HL-60 (cell line): ENCODE results near the gene ACP7.

Source experiments
- DNase-seq, 2 experiments: peaks; one replicate each; pipeline ENCODE4 v3.0.0-alpha.2; 2010 to 2020; ENCODE audit warnings: low read depth in 1 of 2, low spot score in 1 of 2
- H3K27ac ChIP-seq: fragments of 250-450 bp; sonication (Bioruptor Pico); replicated peaks from 2 replicates; pipeline ENCODE4 v1.5.1; 2020; ENCODE audit warnings: mild to moderate bottlenecking, moderate library complexity
- H3K27me3 ChIP-seq: fragments of 250-450 bp; sonication (Bioruptor Pico); 2 replicates; pipeline ENCODE4 v1.5.1; 2021; ENCODE audit warnings: mild to moderate bottlenecking, moderate library complexity; ENCODE audit not compliant: insufficient read depth, poor library complexity, severe bottlenecking
- H3K4me3 ChIP-seq: replicated peaks from 2 replicates; pipeline ENCODE4 v1.5.1; 2011; ENCODE audit warnings: mild to moderate bottlenecking, control low read depth, low read length; ENCODE audit not compliant: insufficient read depth
- CTCF ChIP-seq: IDR thresholded peaks from one replicate; pipeline ENCODE4 v1.5.1; 2011; ENCODE audit warnings: low read length, control low read depth, inconsistent platforms; ENCODE audit not compliant: insufficient read depth
- GABPA ChIP-seq: IDR thresholded peaks from 2 replicates; pipeline ENCODE4 v1.6.1; 2012; ENCODE audit warnings: low read depth
- POLR2AphosphoS5 ChIP-seq: IDR thresholded peaks from 2 replicates; pipeline ENCODE4 v1.6.1; 2012; ENCODE audit warnings: low read depth
- REST ChIP-seq: IDR thresholded peaks from 2 replicates; pipeline ENCODE4 v1.6.1; 2012; ENCODE audit warnings: low read depth; ENCODE audit not compliant: insufficient replicate concordance
- SPI1 ChIP-seq: IDR thresholded peaks from 2 replicates; pipeline ENCODE4 v1.6.1; 2012; ENCODE audit warnings: low read depth, mild to moderate bottlenecking, borderline replicate concordance

ACP7 gene

DNA sequence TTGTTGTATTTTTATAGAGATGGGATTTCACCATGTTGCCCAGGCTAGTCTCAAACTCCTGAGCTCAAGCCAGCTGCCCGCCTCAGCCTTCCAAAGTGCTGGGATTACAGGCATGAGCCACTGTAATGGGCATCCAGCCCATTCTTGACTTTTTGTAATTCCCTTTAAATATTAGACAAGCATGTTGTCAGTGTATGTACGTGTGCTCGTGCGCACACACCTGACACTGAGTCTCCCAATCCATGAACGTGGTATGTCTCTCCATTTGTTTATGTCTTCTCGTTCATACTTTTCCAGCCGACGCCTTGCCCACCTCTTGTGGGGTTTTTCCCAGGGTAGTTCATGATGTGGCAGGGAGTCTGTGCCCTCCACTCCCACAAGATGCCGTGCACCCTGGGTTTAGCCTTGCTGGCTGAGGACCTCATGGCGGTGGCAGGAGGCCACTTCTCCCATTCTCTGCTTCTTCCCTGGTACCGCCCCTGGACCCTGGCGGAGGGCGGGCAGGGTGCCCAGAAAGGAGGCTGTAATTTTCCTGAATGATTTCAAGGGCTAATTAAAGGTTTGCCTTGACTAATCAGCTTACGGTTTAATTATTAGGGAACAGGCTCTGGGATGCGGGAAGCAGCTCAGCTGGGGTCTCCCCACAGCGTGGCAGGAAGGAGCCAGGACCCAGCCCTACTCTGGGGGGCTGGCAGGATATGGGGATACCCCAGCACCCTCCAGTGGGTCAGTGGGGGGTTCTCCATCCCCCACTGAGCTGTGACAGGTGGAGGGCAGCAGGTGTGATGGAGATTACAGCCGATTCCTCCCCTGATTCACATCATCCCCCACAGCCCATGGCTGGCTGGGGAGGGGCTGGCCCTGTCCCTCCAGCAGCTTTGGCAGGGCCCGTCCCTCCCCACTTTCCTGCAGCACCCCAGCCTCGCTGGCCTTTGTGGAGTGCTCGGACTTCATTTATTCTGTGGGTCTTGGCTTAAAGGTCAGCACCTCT, 54.3 kb downstream of the ACP7 start:
- TF ChIP-seq REST (no peak), CTCF (no peak), POLR2AphosphoS5 (no peak), SPI1 (no peak), GABPA (no peak)
- Histone ChIP-seq H3K27me3 (no peaks in the 10 kb centered on the region), H3K27ac (no peak overlapping the region), H3K4me3 (no peak overlapping the region)
- DNase-seq, result no peak

DNA sequence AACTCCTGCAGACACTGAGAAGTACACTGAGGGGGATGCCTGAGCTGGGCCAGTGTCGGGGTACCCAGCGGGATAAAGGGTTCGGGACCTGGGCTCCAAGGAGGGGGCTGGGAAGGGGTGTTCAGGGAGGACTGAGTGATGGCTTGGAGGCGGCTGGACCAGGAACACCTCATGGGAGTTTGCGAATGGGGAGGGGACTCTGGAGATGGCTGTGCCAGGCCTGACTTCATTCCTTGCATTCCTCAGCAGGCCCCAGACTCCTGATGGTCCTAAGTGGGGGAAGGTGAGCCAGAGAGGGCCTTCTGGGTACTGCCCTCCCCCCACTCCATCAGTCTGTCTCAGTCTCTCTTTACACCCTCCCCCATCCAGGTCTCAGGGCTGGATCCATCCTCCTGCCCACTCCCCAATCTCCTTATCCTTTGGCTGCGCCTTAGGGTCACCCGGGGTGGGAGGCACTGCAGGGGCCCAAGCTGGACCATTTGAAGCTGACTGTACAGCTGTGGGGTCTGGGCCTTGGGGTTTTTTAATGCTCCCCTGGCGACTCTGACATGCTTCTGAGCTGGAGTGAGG, 55.2 kb downstream of the ACP7 start:
- TF ChIP-seq GABPA (no peak), SPI1 (no peak), CTCF (no peak), REST (no peak), POLR2AphosphoS5 (no peak)
- Histone ChIP-seq H3K27ac (no peak overlapping the region), H3K4me3 (no peak overlapping the region), H3K27me3 (no peaks in the 10 kb centered on the region)
- DNase-seq, result no peak

GRCh38 chr19:39139971-39140453, 55.8 kb downstream of the ACP7 start:
- no peak for DNase-seq
- H3K27me3 ChIP-seq, result no peaks in the 10 kb centered on the region
- no peak overlapping the region for H3K27ac ChIP-seq
- no peak overlapping the region for H3K4me3 ChIP-seq
- TF ChIP-seq REST (no peak), GABPA (no peak), SPI1 (no peak), POLR2AphosphoS5 (no peak), CTCF (no peak)
